ENCODE data around the gene CLEC2B.

Gene CLEC2B

DNA sequence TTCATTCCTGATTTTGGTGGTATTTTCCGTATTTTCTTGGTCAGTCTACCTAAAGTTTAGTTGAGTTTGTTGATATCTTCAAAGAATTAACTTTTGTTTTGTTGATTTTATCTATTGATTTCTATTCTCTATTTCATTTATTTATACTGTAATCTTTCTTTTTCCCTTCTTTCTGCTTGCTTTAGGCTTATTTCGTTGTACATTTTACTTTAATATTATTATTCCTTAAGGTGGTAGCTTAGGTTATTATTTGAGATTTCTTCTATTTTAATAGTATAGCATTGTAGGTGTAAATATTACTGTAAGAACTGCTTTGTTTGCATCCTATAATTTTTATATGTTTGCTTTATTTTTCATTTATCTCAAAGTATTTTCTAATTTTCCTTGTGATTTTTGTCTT, 63.3 kb downstream of the CLEC2B start:
- no peak for DNase-seq
